Brain microvascular endothelial cell (primary cell): ENCODE measurements around the gene NNAT.
A peak's percentile ranks its signal among the peaks of the same experiment; 100 is the strongest.

ENCODE experiments used
- DNase-seq: peaks from one replicate; pipeline ENCODE4 v3.0.0-alpha.2; 2020
- H3K27ac ChIP-seq: fragments of 250-450 bp; sonication (Bioruptor Pico); 2 replicates; pipeline ENCODE4 v1.5.1; 2020; ENCODE audit warnings: mild to moderate bottlenecking, moderate library complexity
- H3K27me3 ChIP-seq: fragments of 250-450 bp; sonication (Bioruptor Pico); replicated peaks from 2 replicates; pipeline ENCODE4 v1.5.1; 2020; ENCODE audit warnings: mild to moderate bottlenecking
- H3K36me3 ChIP-seq: fragments of 250-450 bp; sonication (Bioruptor Pico); replicated peaks from 2 replicates; pipeline ENCODE4 v1.5.1; 2020; ENCODE audit warnings: mild to moderate bottlenecking
- H3K4me3 ChIP-seq: 2 replicates; pipeline ENCODE4 v1.5.1; 2011; ENCODE audit warnings: low read depth, mild to moderate bottlenecking, control low read depth, low read length, moderate library complexity
- in situ Hi-C: cut with HindIII; loops from 2 replicates; pipeline ENCODE4 v1.10.0; 2017; ENCODE audit warnings: low sequenced_read_pairs, low pct_ligation_motif_present
- TF ChIP-seq, protein P1 (sequence below): IDR thresholded peaks from 2 replicates; pipeline ENCODE4 v1.5.1; 2011; ENCODE audit warnings: low read depth, mild to moderate bottlenecking, moderate library complexity, low read length, control low read depth, inconsistent platforms; ENCODE audit errors: missing control alignments

Gene NNAT

DNA sequence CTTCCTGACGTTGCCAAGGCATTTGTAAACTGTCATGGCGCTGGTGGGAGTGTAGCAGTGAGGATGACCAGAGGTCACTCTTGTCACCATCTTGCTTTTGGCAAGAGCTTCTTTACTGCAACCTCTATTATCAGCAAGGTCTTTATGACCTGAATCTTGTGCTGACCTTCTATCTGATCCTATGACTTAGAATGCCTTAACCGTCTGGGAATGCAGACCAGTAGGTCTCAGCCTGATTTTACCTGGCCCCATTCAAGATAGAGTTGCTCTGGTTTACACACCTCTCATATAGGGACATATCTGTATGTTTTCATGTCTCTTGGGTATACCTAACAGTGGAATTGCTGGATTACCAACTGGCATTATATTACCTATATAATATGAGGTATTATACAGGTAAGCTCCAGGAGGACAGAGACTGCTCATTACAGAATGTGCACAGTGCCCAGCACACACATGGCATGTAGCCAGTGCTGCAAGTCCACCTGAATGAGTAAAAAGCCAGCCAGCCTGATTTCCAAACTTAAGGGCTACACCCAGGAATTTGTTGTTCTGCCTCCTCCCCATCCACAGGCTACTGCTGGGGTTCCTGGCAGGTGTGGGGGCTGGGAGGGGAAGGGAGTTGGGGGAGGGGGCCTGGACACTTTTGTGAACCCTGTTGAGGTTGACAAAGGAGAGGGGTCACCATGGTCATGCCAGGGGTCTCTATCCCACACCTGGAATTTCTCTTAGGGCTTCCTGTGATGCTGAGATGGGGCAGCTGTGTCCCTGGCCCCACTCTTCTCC, 41.8 kb downstream of the NNAT start:
- no peaks in the 10 kb centered on the region for H3K36me3 ChIP-seq
- no peak overlapping the region for H3K4me3 ChIP-seq
- TF ChIP-seq, protein P1, sequence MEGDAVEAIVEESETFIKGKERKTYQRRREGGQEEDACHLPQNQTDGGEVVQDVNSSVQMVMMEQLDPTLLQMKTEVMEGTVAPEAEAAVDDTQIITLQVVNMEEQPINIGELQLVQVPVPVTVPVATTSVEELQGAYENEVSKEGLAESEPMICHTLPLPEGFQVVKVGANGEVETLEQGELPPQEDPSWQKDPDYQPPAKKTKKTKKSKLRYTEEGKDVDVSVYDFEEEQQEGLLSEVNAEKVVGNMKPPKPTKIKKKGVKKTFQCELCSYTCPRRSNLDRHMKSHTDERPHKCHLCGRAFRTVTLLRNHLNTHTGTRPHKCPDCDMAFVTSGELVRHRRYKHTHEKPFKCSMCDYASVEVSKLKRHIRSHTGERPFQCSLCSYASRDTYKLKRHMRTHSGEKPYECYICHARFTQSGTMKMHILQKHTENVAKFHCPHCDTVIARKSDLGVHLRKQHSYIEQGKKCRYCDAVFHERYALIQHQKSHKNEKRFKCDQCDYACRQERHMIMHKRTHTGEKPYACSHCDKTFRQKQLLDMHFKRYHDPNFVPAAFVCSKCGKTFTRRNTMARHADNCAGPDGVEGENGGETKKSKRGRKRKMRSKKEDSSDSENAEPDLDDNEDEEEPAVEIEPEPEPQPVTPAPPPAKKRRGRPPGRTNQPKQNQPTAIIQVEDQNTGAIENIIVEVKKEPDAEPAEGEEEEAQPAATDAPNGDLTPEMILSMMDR = no peak
- no peak for DNase-seq
- in situ Hi-C loops = no loop called here
- peaks cover 20% of the 10 kb centered on the region for H3K27me3 ChIP-seq
- no peak overlapping the region for H3K27ac ChIP-seq

DNA sequence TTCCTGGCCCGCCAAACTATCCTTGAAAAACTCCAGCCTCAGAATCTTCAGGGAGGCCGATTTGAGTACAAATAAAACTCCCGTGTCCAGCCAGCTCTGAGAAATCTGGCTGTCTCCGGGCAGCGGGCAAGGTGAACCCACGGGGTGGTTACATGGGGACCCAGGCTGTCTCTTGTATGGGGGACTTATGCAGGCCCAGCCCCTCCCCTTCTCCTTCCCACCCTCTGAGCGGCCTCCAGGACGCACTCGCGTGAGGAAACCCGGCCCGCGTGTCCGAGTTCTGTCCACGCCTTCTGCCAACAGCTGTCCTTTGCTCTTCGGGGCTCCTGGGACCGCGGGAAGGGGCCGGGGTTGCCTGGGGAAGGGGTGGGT, 43.0 kb downstream of the NNAT start:
- Histone ChIP-seq H3K4me3 (no peak overlapping the region), H3K27me3 (peaks cover 25% of the 10 kb centered on the region), H3K36me3 (no peaks in the 10 kb centered on the region), H3K27ac (no peak overlapping the region)
- TF ChIP-seq, protein P1 = no peak
- in situ Hi-C loops = no loop called here
- DNase-seq = no peak

DNA sequence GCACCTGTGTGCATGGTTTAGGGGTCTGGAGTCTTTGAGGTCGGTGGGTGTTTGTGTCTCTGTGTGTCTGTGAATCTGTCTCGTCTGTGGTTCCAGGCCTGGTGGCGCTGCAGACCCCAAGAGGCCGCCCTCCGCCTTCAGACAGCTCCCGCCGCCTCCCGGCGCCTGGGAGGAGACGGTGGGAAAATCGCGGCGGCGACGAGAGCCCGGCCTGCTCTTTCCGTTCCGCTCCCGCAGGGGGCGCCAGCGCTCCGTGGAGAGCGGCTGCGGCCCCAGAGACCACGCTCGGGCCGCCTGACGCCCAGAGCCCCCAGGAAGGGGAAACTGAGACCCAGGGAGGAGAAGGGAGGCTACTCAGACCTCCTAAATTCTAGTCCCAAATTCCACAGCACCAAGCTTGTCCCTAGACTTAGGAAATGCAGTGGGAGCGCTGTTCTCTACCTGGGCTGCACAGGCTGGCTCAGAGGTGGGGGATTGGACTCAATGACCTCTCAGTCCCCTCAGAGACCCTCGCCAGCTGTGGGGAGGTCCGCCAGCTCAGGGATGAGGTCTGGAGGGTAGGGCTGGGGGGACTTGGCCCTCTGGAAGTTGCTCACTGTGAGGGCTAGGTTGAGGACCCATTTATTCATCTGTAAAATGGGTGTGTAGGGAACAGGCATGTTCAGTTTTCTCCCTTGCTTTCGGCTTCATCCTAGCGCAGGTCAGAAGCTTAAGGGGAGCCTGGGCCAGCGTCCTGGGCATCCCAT, 43.5 kb downstream of the NNAT start:
- H3K27me3 ChIP-seq = peaks cover 25% of the 10 kb centered on the region
- in situ Hi-C loops = no loop called here

DNA sequence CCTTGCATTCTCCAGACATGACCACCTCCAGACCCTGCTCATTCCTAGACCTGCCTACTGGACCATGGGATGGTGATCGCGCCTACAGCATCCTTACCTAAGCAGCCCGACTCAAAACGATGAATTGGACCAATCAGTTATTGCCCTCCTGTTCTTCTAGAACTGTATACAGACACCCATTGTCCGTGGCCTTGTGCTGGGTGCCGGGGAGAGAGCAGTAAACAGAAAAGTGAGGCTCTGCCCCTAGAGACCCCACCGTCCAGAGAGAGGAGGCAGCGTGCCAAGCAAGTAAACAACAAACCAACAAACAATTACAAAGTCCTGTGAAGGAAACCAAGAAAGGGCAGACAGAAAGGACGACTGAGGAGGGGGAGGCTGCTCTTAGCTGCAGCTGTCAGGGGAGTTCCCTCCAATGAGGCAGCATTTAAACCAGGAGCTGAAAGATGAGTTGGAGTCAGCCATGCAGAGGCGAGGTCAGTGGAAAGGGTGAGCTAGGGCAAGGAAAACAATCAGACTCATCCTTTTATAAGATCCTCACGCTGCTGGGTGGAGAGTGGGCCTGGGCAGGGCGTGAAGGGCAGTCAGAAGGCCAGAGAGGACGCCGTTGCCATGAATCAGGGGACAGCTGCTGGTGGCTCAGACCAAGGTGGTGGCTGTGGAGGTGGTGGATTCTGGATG, 44.2 kb downstream of the NNAT start:
- in situ Hi-C loops = no loop called here
- Histone ChIP-seq H3K27ac (no peak overlapping the region), H3K27me3 (peaks cover 27% of the 10 kb centered on the region), H3K36me3 (no peaks in the 10 kb centered on the region), H3K4me3 (no peak overlapping the region)
- DNase-seq = no peak
- TF ChIP-seq, protein P1 = no peak

More for the DNA sequence above, 43.5 kb downstream of the NNAT start:
- Histone ChIP-seq H3K27ac (no peak overlapping the region), H3K4me3 (no peak overlapping the region), H3K36me3 (no peaks in the 10 kb centered on the region)
- DNase-seq = peak; percentile 3
- TF ChIP-seq, protein P1 = peak; percentile 82

DNA sequence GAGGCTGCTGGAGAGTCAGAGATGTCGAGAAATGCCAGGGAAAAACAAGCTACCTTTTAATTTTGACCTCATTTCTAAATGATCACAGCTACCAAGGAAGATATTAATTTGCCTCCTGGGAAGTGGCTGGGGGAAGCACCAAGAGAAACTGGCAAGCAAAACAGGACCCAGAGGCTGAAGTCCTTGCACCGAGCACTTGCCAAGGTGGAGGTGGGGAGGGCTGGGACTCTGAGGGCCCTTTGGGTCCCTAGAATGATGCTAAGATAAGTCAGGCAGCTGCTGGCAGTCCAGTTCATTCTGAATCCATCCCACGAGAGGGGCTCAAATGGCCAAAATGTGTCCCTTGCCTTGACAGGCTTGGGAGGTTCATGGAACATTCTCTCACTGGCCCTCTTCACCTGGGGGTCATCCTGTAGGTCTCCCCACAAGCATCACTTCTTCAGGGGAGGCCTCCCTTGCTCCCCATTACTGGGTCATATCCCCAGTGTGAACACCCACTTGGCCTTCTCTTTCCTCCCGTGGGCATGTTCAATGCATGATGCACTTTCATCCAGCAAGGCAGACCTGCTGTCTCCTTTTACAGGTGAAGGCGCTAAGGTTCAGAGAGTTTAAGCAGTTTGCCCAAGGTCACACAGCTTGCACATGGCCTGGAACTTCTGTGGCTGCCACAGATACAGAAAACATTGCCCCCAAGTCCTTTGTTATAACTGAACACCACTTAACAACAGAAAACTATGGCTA, 45.7 kb downstream of the NNAT start:
- in situ Hi-C loops = no loop called here
- no peak overlapping the region for H3K27ac ChIP-seq
- no peak for DNase-seq
- H3K27me3 ChIP-seq = peaks cover 29% of the 10 kb centered on the region
- no peaks in the 10 kb centered on the region for H3K36me3 ChIP-seq
- no peak overlapping the region for H3K4me3 ChIP-seq
- TF ChIP-seq, protein P1 = no peak
